Glomerular endothelial cell (primary cell): ENCODE measurements around the gene CCDC88A. TPM values are rescaled to one million over a fixed set of nuclear protein-coding genes. Genes with fewer than 3 reads are reported as not detected.
A peak's percentile ranks its signal among the peaks of the same experiment; 100 is the strongest.
"Not testable (repeated sequence)": the region's sequence is repeated elsewhere in the genome, so short reads cannot be mapped to it uniquely, and the experiment has no call there.

ENCODE experiments used
- DNase-seq: peaks from one replicate; pipeline ENCODE4 v3.0.0-alpha.2; 2011; ENCODE audit warnings: low read depth, low spot score; ENCODE audit errors: extremely low read depth
- total RNA-seq: library from RNA; depleted of rRNA; stranded (reverse); fragments of >200 nt; gene quantifications from 2 replicates; pipeline ENCODE4 v1.2.3, GENCODE V29; 2015

The CCDC88A gene
- total RNA-seq, 1 donor from 2014 or later, result 45.7 TPM

GRCh38 chr2:55311444-55311870 lies 108.2 kb downstream of the CCDC88A start:
- no peak for DNase-seq

- DNase-seq, result peak; percentile 74
These were observed 110.2 kb downstream of the CCDC88A start for GRCh38 chr2:55309446-55309845.

GRCh38 chr2:55302241-55302640 lies 117.4 kb downstream of the CCDC88A start:
- DNase-seq, result no peak

- no peak for DNase-seq
These were observed 118.4 kb downstream of the CCDC88A start for GRCh38 chr2:55301277-55301676.

- DNase-seq, result no peak
These were observed 123.3 kb downstream of the CCDC88A start for GRCh38 chr2:55296393-55296792.

- no peak for DNase-seq
These were observed 136.6 kb downstream of the CCDC88A start for GRCh38 chr2:55283083-55283482.

- DNase-seq, result peak; percentile 55
These were observed 137.3 kb downstream of the CCDC88A start for GRCh38 chr2:55282110-55282917.

GRCh38 chr2:55280851-55281546 lies 138.7 kb downstream of the CCDC88A start:
- not testable (repeated sequence) for DNase-seq

- DNase-seq, result not testable (repeated sequence)
These were observed 139.7 kb downstream of the CCDC88A start for GRCh38 chr2:55279859-55280424.

- not testable (repeated sequence) for DNase-seq
These were observed 140.3 kb downstream of the CCDC88A start for GRCh38 chr2:55279214-55279835.

- no peak for DNase-seq
These were observed 142.3 kb downstream of the CCDC88A start for GRCh38 chr2:55277310-55277709.

- not testable (repeated sequence) for DNase-seq
These were observed 145.3 kb downstream of the CCDC88A start for GRCh38 chr2:55274346-55274745.

GRCh38 chr2:55269645-55269990 lies 150.0 kb downstream of the CCDC88A start:
- no peak for DNase-seq

GRCh38 chr2:55268907-55269644 lies 150.6 kb downstream of the CCDC88A start, which contains the start of gene MTIF2:
MTIF2 (minus strand) TSS chr2:55269231; CDS start chr2:55263858, 5,373 bp downstream.
- DNase-seq, result peak; percentile 64

GRCh38 chr2:55268288-55268906 lies 151.3 kb downstream of the CCDC88A start:
- no peak for DNase-seq

GRCh38 chr2:55259586-55259985 lies 160.1 kb downstream of the CCDC88A start:
- not testable (repeated sequence) for DNase-seq

- DNase-seq, result no peak
These were observed 166.8 kb downstream of the CCDC88A start for GRCh38 chr2:55252832-55253231.

GRCh38 chr2:55247025-55247424 lies 172.6 kb downstream of the CCDC88A start:
- DNase-seq, result no peak

- DNase-seq, result no peak
These were observed 174.2 kb downstream of the CCDC88A start for GRCh38 chr2:55245411-55245810.

- DNase-seq, result no peak
These were observed 177.0 kb downstream of the CCDC88A start for GRCh38 chr2:55242617-55243016.
